NCI-H1694 treated with DMSO at 0.1 percent for 48 hours (cell line): ENCODE data around the gene WASL.
"Not testable (repeated sequence)": the region's sequence is repeated elsewhere in the genome, so short reads cannot be mapped to it uniquely, and the experiment has no call there.

Source experiments
- DNase-seq: peaks from one replicate; lab custom pipeline; 2025; lab: John Stamatoyannopoulos, UW

The WASL gene

DNA sequence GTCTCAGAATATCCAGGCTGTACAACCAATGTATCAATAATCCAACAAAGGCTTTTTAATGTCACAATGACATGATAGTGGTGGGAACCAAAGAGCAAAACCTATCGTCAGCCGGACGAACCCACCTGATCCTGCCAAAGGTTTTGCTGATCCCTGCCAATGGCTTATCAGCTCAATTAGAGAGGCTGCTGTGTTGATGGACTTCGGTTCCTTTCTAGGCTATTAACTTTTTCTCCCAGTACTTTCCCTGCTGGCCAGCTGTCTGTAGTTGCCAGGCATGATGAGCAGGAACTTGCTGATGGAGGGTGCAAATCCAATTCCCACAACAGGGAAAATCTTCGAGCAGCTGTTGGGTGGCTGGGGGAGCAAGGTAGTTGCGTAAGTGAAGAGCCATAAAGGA is 90.8 kb downstream of the WASL start:
- DNase-seq, result no peak

DNA sequence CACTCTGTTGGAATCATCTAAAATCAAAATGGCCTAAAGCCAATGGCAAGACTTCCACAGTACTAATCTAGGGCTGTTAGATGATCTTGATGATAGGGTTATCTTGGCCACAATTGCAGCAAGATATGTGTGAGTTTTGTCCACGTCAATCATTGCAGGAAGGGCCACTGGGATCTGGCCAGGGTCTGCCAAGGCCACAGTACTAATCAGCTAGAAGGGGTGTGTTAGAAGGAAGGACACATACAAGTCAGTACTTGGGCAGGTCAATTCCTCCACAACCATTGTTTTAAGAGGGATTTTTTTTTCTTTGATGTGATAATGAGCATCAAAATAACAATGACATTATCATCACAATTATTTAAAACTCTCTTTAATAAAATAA is 91.5 kb downstream of the WASL start:
- no peak for DNase-seq

DNA sequence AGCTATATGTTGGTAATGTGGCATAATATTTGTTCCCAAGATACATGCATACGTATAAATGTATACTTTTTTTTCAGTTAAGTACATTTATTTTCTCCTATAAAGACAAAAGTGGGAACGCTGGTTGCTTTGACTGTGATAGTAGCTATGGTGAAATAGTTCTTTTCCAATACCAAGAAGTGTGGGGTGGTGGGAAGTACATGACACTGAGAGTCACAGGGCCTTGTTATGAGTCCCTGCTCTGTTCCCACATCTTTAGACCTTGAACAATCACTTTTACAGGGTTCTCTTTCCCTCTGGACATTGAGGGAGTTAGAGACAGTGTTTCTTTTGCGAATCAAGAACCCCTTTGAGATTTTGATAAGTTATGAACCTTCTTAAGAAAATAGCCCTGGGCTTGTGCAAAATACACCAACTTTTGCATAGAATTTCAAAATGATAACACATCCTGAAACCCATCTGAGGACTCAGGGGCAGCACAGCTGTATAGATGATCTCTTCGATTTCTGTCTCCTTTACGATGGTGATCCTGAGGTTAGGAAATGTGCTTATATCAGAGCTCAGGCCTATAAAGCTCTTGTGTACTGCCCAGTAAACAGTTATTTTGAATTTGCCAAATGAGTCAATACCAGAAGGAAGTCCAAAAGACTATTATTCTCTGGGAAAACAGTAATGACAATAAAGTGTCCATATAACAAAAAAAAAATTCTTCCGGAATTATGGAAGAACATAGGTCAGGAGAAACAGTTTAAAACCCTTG is 92.1 kb downstream of the WASL start:
- DNase-seq, result no peak

DNA sequence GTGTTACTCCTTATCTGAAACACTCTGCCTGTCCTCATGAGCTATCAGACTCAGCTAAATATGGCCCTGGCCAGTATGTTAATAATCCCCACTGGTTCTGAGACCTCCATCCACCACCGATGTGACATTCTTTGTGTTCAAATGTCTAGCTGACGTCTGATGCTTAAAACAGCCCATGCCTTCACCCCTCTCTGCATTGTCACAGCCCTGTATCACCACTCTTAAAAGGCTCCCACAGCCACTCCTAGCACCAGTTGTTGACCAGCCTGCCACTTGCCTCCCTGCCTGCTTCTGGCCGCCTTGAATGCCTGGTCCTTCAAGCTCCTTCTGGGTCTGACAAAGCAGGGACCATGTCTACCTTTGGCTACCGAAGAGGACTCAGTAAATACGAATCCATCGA is 93.2 kb downstream of the WASL start, which contains the start of gene LMOD2:
LMOD2 (plus strand) TSS at position 253 of the 400 bp plus-strand sequence; CDS start at position 351, 98 bp downstream.
- no peak for DNase-seq

DNA sequence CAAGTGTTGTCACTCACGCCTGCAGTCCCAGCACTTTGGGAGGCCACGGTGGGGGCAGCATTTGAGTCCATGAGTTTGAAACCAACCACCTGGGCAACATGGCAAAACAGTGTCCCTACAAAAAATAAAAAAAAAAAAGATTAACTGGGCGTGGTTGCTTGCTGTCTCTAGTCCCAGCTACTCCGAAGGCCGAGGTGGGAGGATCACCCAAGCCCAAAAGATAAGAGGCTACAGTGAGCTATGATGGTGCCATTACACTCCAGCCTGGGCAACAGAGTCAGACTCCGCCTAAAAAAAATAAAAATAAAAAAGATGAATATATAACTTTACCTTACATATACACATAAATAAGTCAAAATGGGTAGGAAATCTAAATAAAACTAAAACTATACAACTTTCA is 95.6 kb downstream of the WASL start:
- DNase-seq, result no peak

DNA sequence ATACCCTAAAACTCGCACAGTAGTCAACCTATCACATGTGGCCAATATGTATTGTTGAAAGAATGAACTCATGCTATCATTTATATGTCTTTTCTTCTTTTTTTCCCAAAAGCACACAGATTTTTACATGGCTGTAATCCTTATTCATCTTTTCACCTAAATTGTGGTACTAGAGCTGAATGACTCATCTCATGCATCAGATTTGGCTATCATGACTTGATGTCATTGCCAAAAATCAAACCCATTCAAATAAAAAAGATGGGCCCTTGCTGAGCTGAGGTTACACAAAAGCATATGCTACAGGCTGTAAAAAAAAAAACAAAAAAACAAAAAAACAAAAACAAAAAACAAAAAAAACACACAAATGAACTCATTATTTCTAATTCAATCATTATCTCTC is 96.4 kb downstream of the WASL start:
- no peak for DNase-seq

DNA sequence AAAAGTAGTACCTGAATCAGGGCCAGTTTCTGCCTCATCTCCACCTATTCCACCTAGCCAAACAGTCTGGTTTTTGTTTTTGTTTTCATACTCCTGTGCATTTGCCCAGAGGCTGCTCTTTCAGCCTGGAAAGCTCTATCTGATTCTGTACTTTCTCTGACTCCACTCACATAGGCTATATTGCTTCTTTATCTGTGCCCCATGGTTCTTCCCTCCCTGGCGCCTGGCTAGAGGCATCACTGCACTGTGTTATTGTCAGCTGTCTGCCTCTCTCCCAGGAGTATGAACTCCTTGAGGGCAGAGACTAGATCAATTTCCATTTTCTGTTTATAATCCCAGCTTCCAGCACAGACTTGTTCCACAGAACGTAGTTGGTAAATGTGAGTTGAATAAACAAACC is 98.2 kb downstream of the WASL start:
- DNase-seq, result no peak

DNA sequence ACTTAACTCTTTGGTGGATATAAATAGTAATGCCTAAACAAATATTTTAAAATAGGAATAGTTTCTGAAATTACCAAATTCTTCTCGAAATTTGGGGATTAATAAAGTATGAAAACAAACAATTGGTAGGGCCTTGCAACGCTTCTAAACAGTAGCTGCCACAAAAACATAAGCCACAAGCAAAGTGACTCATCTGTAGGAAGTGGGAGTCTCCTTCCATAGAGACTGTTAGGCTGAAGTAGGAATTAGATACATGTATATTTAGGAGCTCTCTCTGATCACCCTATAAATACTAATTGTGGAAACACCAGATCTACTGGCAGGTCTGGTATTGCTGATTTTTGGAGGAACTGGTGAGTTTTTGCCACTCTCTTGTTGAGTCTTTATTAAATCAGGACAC is 98.8 kb downstream of the WASL start:
- DNase-seq, result no peak

DNA sequence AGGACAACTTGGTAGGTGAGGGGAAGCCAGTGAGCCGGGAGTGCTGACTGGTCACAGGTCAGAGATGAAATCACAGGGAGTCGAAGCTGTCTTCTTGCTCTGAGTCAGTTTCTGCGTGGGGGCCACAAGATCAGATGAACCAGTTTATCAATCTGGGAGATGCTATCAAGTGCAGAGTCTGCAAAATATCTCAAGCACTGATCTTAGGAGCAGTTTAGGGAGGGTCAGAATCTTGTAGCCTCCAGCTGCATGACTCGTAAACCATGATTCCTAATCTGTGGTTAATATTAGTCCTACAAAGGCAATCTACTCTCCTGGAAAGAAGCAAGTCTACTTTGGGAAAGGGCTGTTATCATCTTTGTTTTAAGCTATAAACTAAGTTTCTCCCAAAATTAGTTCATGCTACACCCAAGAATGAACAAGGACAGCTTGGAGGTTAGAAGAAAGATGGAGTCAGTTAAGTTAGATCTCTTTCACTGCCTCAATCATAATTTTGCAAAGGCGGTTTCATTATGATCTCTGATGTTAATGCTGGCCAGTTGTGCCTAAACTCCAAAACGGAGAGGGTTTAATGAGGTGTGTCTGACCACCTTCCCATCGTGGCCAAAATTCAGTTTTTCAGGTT is 101.6 kb downstream of the WASL start:
- no peak for DNase-seq

DNA sequence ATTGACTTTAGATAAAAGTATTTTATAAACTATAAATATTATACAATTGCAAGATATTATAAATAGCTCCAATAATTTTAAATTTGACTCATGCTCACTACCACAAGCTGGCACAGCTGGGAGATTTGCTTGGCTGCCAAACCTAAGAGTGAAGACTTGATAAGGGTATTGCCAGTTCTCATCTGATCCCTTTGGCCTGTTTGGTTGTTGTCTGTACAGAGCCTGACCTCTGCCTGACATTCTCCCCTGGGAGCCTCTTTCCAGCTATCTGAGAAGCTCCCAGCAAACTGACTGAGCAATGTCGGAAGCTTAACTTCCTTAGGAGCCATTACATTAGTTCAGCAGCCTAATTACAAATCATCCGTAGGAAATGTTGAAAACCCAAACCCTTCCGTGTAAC is 103.3 kb downstream of the WASL start:
- DNase-seq, result no peak

DNA sequence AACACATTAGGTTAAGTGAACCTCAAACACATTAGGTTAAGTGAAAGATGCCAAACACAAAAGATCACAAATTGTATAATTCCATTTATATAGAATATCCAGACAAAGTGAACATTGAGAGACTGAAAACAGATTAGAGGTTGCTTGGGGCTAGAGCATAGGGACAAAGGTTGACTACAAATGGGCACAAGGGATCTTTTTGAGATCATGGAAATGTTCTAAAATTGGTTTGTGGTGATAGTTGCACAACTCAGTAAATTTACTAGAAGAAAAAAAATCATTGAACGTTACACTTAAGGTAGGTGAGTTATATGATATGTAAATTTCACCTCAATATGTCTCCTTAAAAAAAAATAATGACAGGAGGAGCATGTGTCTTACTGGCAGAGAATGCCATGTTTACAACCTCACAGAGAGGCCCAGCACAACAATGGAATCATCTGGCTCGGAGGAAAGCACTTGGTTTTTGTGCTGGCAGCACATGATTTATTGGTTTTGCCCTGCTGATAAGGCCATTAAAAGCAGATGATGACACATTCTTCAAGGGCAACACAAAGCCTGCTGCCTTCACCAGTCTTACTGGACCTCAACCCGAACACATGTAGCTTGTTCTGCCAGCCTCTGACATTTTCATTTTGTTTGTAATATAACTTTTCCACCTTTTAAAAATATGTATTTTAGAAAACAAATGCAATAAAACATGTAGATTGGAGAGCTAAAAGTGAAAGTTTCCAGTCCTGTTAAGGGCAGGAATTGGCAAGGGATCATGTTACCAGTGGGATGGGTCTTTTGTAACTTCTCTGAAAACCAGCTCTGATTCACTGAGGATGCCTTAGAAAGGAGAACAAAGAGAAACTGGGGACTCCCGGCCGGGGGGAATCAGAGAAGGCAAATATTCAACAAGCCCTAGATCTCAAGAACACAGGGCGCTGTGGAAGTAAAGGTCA is 105.0 kb downstream of the WASL start:
- DNase-seq, result no peak

DNA sequence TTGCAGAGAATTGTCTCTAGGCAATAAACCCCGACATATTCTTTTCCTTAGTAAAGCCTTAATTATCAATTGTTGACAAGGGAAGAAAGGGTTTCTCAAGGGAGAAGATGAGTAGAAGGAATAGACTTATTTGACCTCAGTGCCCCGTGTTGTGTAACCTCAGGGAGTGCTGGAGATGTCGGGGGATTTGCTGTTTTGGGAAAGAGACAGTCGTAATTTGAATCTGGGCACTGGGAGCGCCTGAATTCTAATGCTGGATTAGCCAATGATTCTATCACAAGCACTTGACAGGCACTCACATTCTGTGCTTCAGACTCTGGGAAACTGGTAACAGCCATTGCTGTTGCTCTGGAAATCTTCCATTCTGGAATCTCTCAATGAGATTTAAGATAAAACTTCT is 106.9 kb downstream of the WASL start:
- no peak for DNase-seq

DNA sequence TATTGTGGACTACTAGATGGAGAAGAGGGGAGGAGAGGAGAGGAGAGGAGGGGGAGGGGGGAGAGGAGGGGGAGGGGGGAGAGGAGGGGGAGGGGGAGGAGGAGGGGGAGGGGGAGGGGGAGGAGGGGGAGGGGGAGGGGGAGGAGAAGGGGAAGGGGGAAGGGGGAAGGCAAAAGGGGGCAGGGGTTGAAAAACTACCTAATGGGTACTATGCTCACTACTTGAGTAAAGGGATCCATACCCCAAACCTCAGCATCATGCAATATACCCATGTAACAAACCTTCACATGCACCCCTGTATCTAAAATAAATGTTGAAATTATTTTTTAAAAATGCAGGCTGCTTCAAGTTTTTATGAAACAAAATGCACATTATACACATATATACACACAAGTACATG is 108.2 kb downstream of the WASL start:
- no peak for DNase-seq

DNA sequence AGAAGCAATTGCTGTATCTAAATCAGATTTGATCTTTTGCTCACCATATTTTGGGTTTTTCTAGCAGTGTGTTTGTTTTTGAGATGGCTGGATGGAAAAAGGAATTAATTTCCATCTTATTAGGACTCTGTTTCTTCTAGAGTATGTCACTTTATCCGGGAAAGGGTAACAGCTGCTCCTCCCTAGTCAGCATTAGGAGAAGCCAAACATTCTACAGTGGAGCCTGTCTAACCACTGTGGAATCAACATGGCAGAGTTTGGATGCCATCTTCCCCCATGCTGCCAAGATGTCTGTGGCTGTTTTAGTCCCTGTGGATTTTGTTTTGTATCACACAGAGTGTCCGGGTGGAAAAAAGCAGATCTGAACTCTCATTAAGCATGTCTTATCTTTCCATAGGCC is 109.2 kb downstream of the WASL start:
- no peak for DNase-seq

DNA sequence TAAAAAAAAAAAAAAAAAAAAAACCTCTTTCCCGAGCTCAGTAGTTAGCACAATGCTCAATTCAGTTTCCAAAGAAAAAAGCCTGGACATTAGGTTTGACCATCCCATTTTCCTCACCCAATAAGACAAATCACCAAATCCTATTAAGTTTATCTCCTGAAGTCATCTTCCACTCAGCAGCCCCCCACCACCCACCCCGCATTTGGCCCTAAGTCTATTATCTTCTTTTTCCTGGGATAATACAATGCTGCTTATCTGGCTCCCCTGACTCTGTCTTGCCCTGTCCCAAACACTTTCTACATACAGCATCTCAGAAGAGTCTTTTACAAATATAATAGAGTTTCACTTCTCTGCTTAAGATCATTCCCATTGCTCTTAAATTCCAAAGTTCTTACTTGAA is 110.9 kb downstream of the WASL start:
- DNase-seq, result no peak

DNA sequence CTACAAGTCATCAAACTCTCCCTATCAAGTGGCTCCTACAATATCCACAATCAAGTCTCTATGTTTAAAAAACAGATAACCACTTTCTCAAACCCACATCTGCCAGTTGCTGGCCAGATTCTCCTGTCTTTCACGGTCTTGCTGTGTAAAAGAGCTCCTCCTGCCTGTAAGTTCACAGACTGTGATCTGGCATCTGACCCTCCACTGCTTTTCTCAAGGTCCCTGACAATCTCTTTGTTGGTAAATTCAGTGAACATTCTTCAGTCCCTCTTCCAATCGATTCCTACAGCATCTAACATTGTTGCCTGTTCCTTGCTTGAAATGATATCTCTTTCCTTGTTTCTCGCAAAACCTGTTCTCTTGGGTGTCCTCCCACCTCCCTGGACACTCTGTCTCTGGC is 111.6 kb downstream of the WASL start:
- DNase-seq, result no peak

DNA sequence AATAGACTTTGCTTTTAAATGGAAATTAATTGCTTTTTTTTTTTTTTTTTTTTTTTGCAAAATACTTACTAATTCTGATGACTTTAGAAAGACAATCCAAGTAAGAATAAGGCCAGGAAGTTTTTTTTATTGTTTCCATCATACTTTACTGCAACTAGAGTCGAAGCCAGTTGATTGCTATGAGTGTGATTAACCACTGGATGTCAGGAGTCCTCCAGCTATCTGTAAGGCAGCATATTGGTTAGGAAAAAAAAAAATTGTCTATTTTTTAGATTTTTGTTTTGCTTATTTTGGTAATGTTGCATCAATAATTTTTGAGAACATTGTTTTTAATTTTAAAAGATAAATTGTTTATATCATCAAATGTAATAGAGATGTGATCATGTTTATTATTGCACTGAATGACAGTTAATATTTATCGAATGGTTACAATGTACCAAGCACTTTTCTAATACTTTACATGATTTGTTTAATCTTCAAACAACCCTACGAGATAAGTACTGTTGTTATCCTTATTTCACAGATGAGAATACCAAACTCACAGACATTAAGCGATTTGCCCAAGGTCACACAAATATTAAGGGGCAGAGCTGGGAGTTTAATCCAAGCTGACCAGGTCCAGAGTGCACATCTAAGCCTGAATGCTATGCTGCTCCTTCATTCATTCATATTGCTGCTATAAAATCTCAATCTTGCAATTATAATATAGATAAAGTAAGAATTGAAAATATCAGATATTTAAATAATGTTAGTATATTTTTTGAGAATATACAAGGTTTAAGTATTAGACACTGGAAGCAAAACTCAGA is 113.0 kb downstream of the WASL start:
- DNase-seq, result peak; percentile 11

DNA sequence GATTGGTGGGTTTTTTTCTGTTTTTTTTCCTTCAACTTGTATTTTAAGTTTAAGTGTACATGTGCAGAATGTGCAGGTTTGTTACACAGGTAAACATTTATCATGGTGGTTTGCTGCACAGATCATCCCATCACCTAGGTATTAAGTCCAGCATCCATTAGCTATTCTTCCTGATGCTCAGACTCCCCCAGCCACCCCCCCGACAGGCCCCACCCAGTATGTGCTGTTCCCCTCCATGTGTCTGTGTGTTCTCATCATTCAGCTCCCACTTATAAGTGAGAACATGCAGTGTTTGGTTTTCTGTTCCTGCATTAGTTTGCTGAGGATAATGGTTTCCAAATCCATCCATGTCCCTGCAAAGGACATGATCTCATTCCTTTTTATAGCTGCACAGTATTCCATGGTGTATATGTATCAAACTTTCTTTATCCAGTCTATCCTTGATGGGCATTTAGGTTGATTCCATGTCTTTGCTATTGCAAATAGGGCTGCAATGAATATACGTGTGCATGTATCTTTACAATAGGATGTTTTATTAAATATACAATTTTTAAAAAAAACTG is 114.7 kb downstream of the WASL start:
- DNase-seq, result not testable (repeated sequence)

DNA sequence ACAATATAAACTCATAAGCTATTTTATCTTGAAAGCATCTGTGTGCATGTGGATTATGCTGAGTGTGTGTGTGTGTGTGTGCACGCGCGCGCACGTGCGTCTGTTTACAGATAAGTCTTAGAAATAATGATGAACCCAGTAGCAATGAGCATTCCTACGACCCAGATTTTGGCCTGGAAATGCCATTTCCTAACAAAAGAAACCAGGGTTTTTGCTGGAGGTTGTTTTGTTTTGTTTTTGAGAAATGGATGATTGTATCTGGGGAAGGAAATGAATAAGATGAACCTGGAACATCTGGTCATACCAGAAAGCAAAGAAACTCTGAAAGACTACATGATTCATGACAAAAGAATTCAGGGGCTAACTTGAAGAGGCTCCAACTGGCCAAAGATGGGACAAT is 115.2 kb downstream of the WASL start:
- DNase-seq, result no peak

DNA sequence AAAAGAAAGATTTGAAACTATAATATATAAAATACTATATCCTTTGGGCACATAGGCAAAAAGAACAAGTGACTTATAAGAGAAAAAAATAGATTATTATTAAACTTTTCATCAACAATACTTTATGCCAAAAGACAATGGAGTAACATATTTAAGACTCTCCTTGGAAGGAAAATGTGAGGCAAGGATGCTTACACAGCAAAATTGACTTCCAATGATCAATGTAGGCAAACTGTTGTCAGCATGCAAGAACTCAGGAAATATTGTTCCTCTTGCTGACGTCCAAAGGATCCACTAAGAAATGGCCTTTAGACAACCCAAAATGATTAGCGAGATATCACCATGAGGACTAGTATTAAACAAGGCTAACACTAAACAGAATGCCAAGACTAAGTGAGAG is 116.0 kb downstream of the WASL start:
- no peak for DNase-seq
